VCaP (cell line): ENCODE data around the gene MRPL4.
A peak's percentile ranks its signal among the peaks of the same experiment; 100 is the strongest.

Experiments used
- H3K27ac ChIP-seq: fragments of 450-650 bp; 2 replicates; pipeline ENCODE4 v1.5.1; 2017
- TF ChIP-seq, protein P1 (sequence below): fragments of 450-650 bp; conservative IDR thresholded peaks from 2 replicates; pipeline ENCODE4 v1.5.1; 2017; ENCODE audit warnings: mild to moderate bottlenecking, moderate library complexity

The MRPL4 gene

DNA sequence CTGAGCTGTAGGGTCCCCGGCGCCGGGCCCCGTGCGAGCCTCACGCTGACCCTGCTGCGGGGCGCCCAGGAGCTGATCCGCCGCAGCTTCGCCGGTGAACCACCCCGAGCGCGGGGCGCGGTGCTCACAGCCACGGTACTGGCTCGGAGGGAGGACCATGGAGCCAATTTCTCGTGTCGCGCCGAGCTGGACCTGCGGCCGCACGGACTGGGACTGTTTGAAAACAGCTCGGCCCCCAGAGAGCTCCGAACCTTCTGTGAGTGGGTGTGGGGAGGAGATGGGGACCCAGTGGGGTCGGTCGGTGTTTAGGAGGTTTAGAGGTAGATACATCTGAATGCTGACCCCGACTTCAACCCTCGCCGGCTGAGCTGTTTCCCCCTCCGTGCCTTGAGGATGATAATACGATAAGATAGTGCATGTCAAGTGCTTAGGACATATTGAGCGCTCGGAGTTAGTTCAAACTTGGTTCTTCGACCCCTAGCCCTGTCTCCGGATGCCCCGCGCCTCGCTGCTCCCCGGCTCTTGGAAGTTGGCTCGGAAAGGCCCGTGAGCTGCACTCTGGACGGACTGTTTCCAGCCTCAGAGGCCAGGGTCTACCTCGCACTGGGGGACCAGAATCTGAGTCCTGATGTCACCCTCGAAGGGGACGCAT, 39.7 kb downstream of the MRPL4 start:
- no peak overlapping the region for H3K27ac ChIP-seq
- TF ChIP-seq, protein P1, sequence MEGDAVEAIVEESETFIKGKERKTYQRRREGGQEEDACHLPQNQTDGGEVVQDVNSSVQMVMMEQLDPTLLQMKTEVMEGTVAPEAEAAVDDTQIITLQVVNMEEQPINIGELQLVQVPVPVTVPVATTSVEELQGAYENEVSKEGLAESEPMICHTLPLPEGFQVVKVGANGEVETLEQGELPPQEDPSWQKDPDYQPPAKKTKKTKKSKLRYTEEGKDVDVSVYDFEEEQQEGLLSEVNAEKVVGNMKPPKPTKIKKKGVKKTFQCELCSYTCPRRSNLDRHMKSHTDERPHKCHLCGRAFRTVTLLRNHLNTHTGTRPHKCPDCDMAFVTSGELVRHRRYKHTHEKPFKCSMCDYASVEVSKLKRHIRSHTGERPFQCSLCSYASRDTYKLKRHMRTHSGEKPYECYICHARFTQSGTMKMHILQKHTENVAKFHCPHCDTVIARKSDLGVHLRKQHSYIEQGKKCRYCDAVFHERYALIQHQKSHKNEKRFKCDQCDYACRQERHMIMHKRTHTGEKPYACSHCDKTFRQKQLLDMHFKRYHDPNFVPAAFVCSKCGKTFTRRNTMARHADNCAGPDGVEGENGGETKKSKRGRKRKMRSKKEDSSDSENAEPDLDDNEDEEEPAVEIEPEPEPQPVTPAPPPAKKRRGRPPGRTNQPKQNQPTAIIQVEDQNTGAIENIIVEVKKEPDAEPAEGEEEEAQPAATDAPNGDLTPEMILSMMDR: no peak

DNA sequence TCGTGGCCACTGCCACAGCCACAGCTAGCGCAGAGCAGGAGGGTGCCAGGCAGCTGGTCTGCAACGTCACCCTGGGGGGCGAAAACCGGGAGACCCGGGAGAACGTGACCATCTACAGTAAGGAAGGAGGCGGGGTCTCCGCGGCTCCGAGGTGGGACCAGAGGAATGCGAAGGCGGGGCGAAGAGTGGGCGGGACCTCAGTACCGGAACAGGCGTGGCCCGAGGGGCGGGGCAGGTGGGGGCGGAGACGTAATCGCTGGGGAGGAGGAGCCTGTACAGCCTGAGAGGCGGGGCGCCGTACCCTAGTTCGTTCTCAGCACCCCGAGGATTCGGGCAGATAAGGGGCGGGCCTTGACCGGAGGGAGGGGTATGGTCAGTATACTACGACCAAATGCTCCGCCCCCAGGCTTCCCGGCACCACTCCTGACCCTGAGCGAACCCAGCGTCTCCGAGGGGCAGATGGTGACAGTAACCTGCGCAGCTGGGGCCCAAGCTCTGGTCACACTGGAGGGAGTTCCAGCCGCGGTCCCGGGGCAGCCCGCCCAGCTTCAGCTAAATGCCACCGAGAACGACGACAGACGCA, 40.3 kb downstream of the MRPL4 start:
- TF ChIP-seq, protein P1: no peak
- H3K27ac ChIP-seq: no peak overlapping the region

DNA sequence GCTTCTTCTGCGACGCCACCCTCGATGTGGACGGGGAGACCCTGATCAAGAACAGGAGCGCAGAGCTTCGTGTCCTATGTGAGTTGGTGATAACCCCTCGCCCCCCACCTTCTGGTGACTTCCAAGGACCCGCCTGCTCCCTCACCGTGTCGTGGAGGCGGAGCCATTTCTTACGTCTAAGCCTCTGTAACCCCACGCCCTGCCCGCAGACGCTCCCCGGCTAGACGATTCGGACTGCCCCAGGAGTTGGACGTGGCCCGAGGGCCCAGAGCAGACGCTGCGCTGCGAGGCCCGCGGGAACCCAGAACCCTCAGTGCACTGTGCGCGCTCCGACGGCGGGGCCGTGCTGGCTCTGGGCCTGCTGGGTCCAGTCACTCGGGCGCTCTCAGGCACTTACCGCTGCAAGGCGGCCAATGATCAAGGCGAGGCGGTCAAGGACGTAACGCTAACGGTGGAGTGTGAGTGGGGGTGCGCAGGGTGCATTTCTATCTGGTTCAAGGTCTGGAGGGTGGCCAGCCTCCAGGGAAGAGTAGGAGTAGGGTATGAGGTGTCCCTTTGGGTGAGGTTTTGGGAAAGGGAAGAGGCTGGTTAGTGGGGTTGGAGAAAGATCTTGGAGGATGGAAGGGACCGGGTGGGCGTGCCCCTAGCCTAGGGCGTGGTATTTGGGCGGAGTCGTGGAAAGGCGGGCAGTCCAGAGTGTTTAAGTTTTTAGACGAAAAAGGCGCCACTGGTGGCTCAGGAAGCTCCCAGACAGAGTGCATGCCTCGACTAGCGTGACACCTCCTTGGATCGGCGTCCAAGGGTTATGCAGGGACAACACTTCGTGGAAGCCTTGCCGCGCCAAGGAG, 41.0 kb downstream of the MRPL4 start:
- H3K27ac ChIP-seq: no peak overlapping the region
- TF ChIP-seq, protein P1: no peak

DNA sequence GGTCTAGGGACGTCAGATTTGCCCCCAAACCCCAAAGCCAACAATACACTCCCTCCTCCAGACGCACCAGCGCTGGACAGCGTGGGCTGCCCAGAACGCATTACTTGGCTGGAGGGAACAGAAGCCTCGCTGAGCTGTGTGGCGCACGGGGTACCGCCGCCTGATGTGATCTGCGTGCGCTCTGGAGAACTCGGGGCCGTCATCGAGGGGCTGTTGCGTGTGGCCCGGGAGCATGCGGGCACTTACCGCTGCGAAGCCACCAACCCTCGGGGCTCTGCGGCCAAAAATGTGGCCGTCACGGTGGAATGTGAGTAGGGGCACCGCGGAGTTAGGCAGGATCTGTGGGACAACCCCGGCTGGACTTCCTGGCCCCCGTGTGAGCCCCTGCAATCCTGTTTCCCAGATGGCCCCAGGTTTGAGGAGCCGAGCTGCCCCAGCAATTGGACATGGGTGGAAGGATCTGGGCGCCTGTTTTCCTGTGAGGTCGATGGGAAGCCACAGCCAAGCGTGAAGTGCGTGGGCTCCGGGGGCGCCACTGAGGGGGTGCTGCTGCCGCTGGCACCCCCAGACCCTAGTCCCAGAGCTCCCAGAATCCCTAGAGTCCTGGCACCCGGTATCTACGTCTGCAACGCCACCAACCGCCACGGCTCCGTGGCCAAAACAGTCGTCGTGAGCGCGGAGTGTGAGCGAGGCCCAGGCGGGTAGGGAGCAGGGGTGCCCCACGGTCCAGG, 41.8 kb downstream of the MRPL4 start:
- H3K27ac ChIP-seq: no peak overlapping the region
- TF ChIP-seq, protein P1: no peak

DNA sequence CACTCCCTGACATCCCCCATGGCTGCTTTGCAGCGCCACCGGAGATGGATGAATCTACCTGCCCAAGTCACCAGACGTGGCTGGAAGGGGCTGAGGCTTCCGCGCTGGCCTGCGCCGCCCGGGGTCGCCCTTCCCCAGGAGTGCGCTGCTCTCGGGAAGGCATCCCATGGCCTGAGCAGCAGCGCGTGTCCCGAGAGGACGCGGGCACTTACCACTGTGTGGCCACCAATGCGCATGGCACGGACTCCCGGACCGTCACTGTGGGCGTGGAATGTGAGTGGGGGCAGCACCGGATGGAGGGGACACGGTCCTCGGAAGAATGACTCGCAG, 42.3 kb downstream of the MRPL4 start:
- H3K27ac ChIP-seq: no peak overlapping the region
- TF ChIP-seq, protein P1: no peak

DNA sequence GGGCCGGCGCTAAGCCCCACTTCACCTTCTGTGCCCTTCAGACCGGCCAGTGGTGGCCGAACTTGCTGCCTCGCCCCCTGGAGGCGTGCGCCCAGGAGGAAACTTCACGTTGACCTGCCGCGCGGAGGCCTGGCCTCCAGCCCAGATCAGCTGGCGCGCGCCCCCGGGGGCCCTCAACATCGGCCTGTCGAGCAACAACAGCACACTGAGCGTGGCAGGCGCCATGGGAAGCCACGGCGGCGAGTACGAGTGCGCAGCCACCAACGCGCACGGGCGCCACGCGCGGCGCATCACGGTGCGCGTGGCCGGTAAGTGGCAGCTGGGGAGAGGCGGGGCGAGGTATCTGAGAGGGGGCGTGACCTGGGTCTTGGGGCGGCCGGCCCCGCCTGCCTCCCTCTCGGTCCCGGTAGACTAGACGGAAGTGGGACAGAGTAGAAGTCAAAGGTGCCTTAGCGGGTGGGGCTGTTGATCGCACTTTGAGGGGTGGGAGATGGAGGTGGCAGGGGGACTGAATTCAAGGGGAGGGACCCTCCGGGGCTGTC, 43.4 kb downstream of the MRPL4 start:
- no peak overlapping the region for H3K27ac ChIP-seq
- TF ChIP-seq, protein P1: peak; percentile 11
